ENCODE data around the gene MYO16. TPM values are rescaled to one million over a fixed set of nuclear protein-coding genes. Genes with fewer than 3 reads are reported as not detected.

MYO16 gene
- polyA plus RNA-seq, 1 experiment, result not detected

- DNase-seq (ENCODE audit: low read depth), result no peak
- Histone ChIP-seq H3K4me3 (ENCODE audit: low read depth, low read length) (no peak overlapping the region), H3K36me3 (ENCODE audit: control insufficient read depth, insufficient read depth, low read length) (no peaks in the 10 kb centered on the region), H3K27me3 (ENCODE audit: control insufficient read depth, insufficient read depth, low read length) (no peaks in the 10 kb centered on the region)
- ChIA-PET CTCF (no interaction called here), POLR2A (no interaction called here)
- TF ChIP-seq CTCF (IDR thresholded peaks at IDR 0.05; ENCODE audit: insufficient read depth, low read depth, low read length), result no peak
Observed at GRCh38 chr13:109228211-109228610, 598.8 kb downstream of the MYO16 start.

GRCh38 chr13:109231888-109232287, 602.5 kb downstream of the MYO16 start:
- CTCF ChIA-PET, result no interaction called here

GRCh38 chr13:109233293-109233692, 603.9 kb downstream of the MYO16 start:
- no peak overlapping the region for H3K4me3 ChIP-seq (ENCODE audit: low read depth, low read length)
- H3K36me3 ChIP-seq (ENCODE audit: control insufficient read depth, insufficient read depth, low read length), result no peaks in the 10 kb centered on the region
- TF ChIP-seq CTCF (IDR thresholded peaks at IDR 0.05; ENCODE audit: insufficient read depth, low read depth, low read length), result no peak
- no peaks in the 10 kb centered on the region for H3K27me3 ChIP-seq (ENCODE audit: control insufficient read depth, insufficient read depth, low read length)
- DNase-seq (ENCODE audit: low read depth), result no peak
- ChIA-PET CTCF (interaction anchor here (0.6 kb wide), 1 partner anchor 85 kb away, joined by 3 read pairs; no protein-coding TSS in a partner anchor), POLR2A (no interaction called here)

More at GRCh38 chr13:109231888-109232287, 602.5 kb downstream of the MYO16 start:
- no peaks in the 10 kb centered on the region for H3K36me3 ChIP-seq (ENCODE audit: control insufficient read depth, insufficient read depth, low read length)
- H3K27me3 ChIP-seq (ENCODE audit: control insufficient read depth, insufficient read depth, low read length), result no peaks in the 10 kb centered on the region
- H3K4me3 ChIP-seq (ENCODE audit: low read depth, low read length), result no peak overlapping the region
- DNase-seq (ENCODE audit: low read depth), result no peak
- TF ChIP-seq CTCF (IDR thresholded peaks at IDR 0.05; ENCODE audit: insufficient read depth, low read depth, low read length), result no peak
- POLR2A ChIA-PET, result no interaction called here

GRCh38 chr13:109235901-109236300, 606.5 kb downstream of the MYO16 start:
- ChIA-PET POLR2A (no interaction called here), CTCF (interaction anchor here (0.8 kb wide), 1 partner anchor 23 kb away, joined by 4 read pairs; no protein-coding TSS in a partner anchor)

GRCh38 chr13:109241160-109241559, 611.7 kb downstream of the MYO16 start:
- no peak for DNase-seq (ENCODE audit: low read depth)
- Histone ChIP-seq H3K36me3 (ENCODE audit: control insufficient read depth, insufficient read depth, low read length) (no peaks in the 10 kb centered on the region), H3K4me3 (ENCODE audit: low read depth, low read length) (no peak overlapping the region), H3K27me3 (ENCODE audit: control insufficient read depth, insufficient read depth, low read length) (no peaks in the 10 kb centered on the region; the same call in 1 of the 2 replicates)
- POLR2A ChIA-PET, result no interaction called here
- TF ChIP-seq CTCF (IDR thresholded peaks at IDR 0.05; ENCODE audit: insufficient read depth, low read depth, low read length), result no peak
- CTCF ChIA-PET, result interaction anchor here (0.6 kb wide), 1 partner anchor 562 kb away, joined by 3 read pairs; no protein-coding TSS in a partner anchor

More at GRCh38 chr13:109235901-109236300, 606.5 kb downstream of the MYO16 start:
- DNase-seq (ENCODE audit: low read depth), result no peak
- H3K27me3 ChIP-seq (ENCODE audit: control insufficient read depth, insufficient read depth, low read length), result no peaks in the 10 kb centered on the region; the same call in 1 of the 2 replicates
- TF ChIP-seq CTCF (IDR thresholded peaks at IDR 0.05; ENCODE audit: insufficient read depth, low read depth, low read length), result no peak
- H3K4me3 ChIP-seq (ENCODE audit: low read depth, low read length), result no peak overlapping the region
- H3K36me3 ChIP-seq (ENCODE audit: control insufficient read depth, insufficient read depth, low read length), result no peaks in the 10 kb centered on the region

All from BJ (cell line).